ENCODE results near the gene FAM171A2.

The FAM171A2 gene

GRCh38 chr17:44314524-44314868 is 49.2 kb downstream of the FAM171A2 start:
- peak overlapping the region; percentile 72 for H3K27ac ChIP-seq
- no peak for TF ChIP-seq CTCF (IDR thresholded peaks at IDR 0.05)
- no peak for TF ChIP-seq ZFX (IDR thresholded peaks at IDR 0.05; ENCODE audit: borderline replicate concordance)

- no peak for TF ChIP-seq CTCF (IDR thresholded peaks at IDR 0.05)
- no peak for TF ChIP-seq ZFX (IDR thresholded peaks at IDR 0.05; ENCODE audit: borderline replicate concordance)
Observed at GRCh38 chr17:44314031-44314430, 49.6 kb downstream of the FAM171A2 start.

GRCh38 chr17:44312396-44313104 is 51.1 kb downstream of the FAM171A2 start:
- H3K27ac ChIP-seq: no peak overlapping the region
- TF ChIP-seq CTCF (IDR thresholded peaks at IDR 0.05) (no peak), ZFX (IDR thresholded peaks at IDR 0.05; ENCODE audit: borderline replicate concordance) (no peak)

More at GRCh38 chr17:44314031-44314430, 49.6 kb downstream of the FAM171A2 start:
- no peak overlapping the region for H3K27ac ChIP-seq

GRCh38 chr17:44311562-44312181 is 52.0 kb downstream of the FAM171A2 start:
- no peak for TF ChIP-seq CTCF (IDR thresholded peaks at IDR 0.05)
- TF ChIP-seq ZFX (IDR thresholded peaks at IDR 0.05; ENCODE audit: borderline replicate concordance): no peak
- H3K27ac ChIP-seq: no peak overlapping the region

- H3K27ac ChIP-seq: no peak overlapping the region
- TF ChIP-seq ZFX (IDR thresholded peaks at IDR 0.05; ENCODE audit: borderline replicate concordance) (no peak), CTCF (IDR thresholded peaks at IDR 0.05) (no peak)
Observed at GRCh38 chr17:44310609-44311376, 52.9 kb downstream of the FAM171A2 start.

GRCh38 chr17:44310188-44310587 is 53.5 kb downstream of the FAM171A2 start:
- TF ChIP-seq ZFX (IDR thresholded peaks at IDR 0.05; ENCODE audit: borderline replicate concordance) (no peak), CTCF (IDR thresholded peaks at IDR 0.05) (no peak)
- H3K27ac ChIP-seq: no peak overlapping the region

GRCh38 chr17:44309472-44309871 is 54.2 kb downstream of the FAM171A2 start:
- TF ChIP-seq CTCF (IDR thresholded peaks at IDR 0.05): no peak
- no peak for TF ChIP-seq ZFX (IDR thresholded peaks at IDR 0.05; ENCODE audit: borderline replicate concordance)
- H3K27ac ChIP-seq: no peak overlapping the region
